Right lobe of liver (tissue), 4 donors: ENCODE results near the gene P2RX7.

Experiments
- CTCF ChIP-seq, 4 donors: fragments of 200-600 bp in 3 of 4; fragments of 450-650 bp in 1 of 4; IDR thresholded peaks; one replicate each; pipeline versions ENCODE4 v1.5.1 to v1.8.0; 2016 to 2022; ENCODE audit warnings: antibody characterized with exemption in 4 of 4, mild to moderate bottlenecking in 2 of 4
- POLR2A ChIP-seq: fragments of 450-650 bp; IDR thresholded peaks from one replicate; pipeline ENCODE4 v1.6.1; 2017; ENCODE audit warnings: antibody characterized with exemption, mild to moderate bottlenecking
- donor health status: DM: no; HTN: no; CAD: no.
- donor health status: DM: no; HTN: no; CAD: no.
- donor health status: DM: no; HTN: yes; CAD: no.

GRCh38 chr12:121090586-121091514 lies 41.8 kb upstream of the P2RX7 start:
- TF ChIP-seq CTCF (IDR thresholded peaks at IDR 0.05) (no peak), POLR2A (no peak)
